Stimulated activated CD4-positive, alpha-beta T cell treated with anti-CD3 and anti-CD28 coated beads, Interleukin-2, amount 100 ng/mL, for 4 hours (primary cell): ENCODE data around the gene PDXDC1.
"Not testable (repeated sequence)": the region's sequence is repeated elsewhere in the genome, so short reads cannot be mapped to it uniquely, and the experiment has no call there.

Experiments
- DNase-seq: peaks from one replicate; pipeline ENCODE4 v3.0.0-alpha.2; 2020; ENCODE audit warnings: low read depth

PDXDC1 gene

GRCh38 chr16:15038689-15039088 lies 63.9 kb downstream of the PDXDC1 start:
- DNase-seq: no peak

GRCh38 chr16:15041271-15042004 lies 66.6 kb downstream of the PDXDC1 start:
- no peak for DNase-seq

GRCh38 chr16:15043344-15043743 lies 68.5 kb downstream of the PDXDC1 start:
- DNase-seq: no peak

- DNase-seq: no peak
Observed at GRCh38 chr16:15044286-15044685, 69.5 kb downstream of the PDXDC1 start.

- not testable (repeated sequence) for DNase-seq
Observed at GRCh38 chr16:15045270-15045669, 70.4 kb downstream of the PDXDC1 start.

GRCh38 chr16:15046692-15047376 lies 72.0 kb downstream of the PDXDC1 start:
- no peak for DNase-seq

- no peak for DNase-seq
Observed at GRCh38 chr16:15049581-15050180, 74.9 kb downstream of the PDXDC1 start.

GRCh38 chr16:15050440-15050839 lies 75.6 kb downstream of the PDXDC1 start:
- DNase-seq: not testable (repeated sequence)

GRCh38 chr16:15051387-15051951 lies 76.6 kb downstream of the PDXDC1 start:
- DNase-seq: no peak

GRCh38 chr16:15052747-15053476 lies 78.1 kb downstream of the PDXDC1 start:
- DNase-seq: no peak

GRCh38 chr16:15053904-15054303 lies 79.1 kb downstream of the PDXDC1 start:
- no peak for DNase-seq

GRCh38 chr16:15054357-15055140 lies 79.7 kb downstream of the PDXDC1 start:
- DNase-seq: no peak

GRCh38 chr16:15055141-15056053 lies 80.6 kb downstream of the PDXDC1 start:
- DNase-seq: no peak

- no peak for DNase-seq
Observed at GRCh38 chr16:15057681-15058417, 83.0 kb downstream of the PDXDC1 start.

- DNase-seq: no peak
Observed at GRCh38 chr16:15059324-15059723, 84.5 kb downstream of the PDXDC1 start.

- DNase-seq: not testable (repeated sequence)
Observed at GRCh38 chr16:15062085-15062810, 87.4 kb downstream of the PDXDC1 start.

GRCh38 chr16:15065961-15066360 lies 91.1 kb downstream of the PDXDC1 start:
- not testable (repeated sequence) for DNase-seq

- not testable (repeated sequence) for DNase-seq
Observed at GRCh38 chr16:15066690-15067089, 91.9 kb downstream of the PDXDC1 start.

- not testable (repeated sequence) for DNase-seq
Observed at GRCh38 chr16:15071013-15071412, 96.2 kb downstream of the PDXDC1 start.
